Transverse colon (tissue), 4 donors: Measurements from ENCODE around the gene COL21A1. TPM values are rescaled to one million over a fixed set of nuclear protein-coding genes. Genes with fewer than 3 reads are reported as not detected.

Experiments used
- DNase-seq: peaks from one replicate; pipeline ENCODE4 v3.0.0-alpha.2; 2019
- H3K27ac ChIP-seq, 4 donors: fragments of 200-600 bp; sonication (generic); 2 replicates each; pipeline ENCODE4 v1.5.1; 2016 to 2018; ENCODE audit warnings: inconsistent platforms in 4 of 4
- H3K27me3 ChIP-seq: fragments of 200-600 bp; sonication (generic); 2 replicates; pipeline ENCODE4 v1.5.1; 2017; ENCODE audit warnings: inconsistent platforms
- H3K36me3 ChIP-seq, 4 donors: fragments of 200-600 bp; sonication (generic); 2 replicates each; pipeline ENCODE4 v1.5.1; 2017 to 2019; ENCODE audit warnings: inconsistent platforms in 4 of 4
- H3K4me1 ChIP-seq, 4 donors: fragments of 200-600 bp; sonication (generic); 2 replicates each; pipeline ENCODE4 v1.5.1; 2017 to 2020; ENCODE audit warnings: inconsistent platforms in 4 of 4
- H3K4me3 ChIP-seq, 4 donors: fragments of 200-600 bp; sonication (generic); 1 replicate in 1 of 4; 2 replicates in 3 of 4; pipeline versions ENCODE4 v1.5.1 to v1.6.1; 2017 to 2019; ENCODE audit warnings: inconsistent platforms in 4 of 4
- H3K9me3 ChIP-seq, 2 donors: fragments of 200-600 bp; sonication (generic); 2 replicates each; pipeline ENCODE4 v1.5.1; 2017 to 2019; ENCODE audit warnings: inconsistent platforms in 2 of 2
- EP300 ChIP-seq: sonication (generic); formaldehyde crosslinking; IDR thresholded peaks from one replicate; pipeline ENCODE4 v1.6.1; 2017; ENCODE audit warnings: antibody characterized with exemption, low read depth
- POLR2A ChIP-seq: fragments of 450-650 bp; IDR thresholded peaks from one replicate; pipeline ENCODE4 v1.6.1; 2016; ENCODE audit warnings: antibody characterized with exemption, mild to moderate bottlenecking, moderate library complexity
- POLR2AphosphoS5 ChIP-seq, 3 donors: sonication (generic); formaldehyde crosslinking; IDR thresholded peaks; one replicate each; pipeline ENCODE4 v1.6.1; 2016; ENCODE audit warnings: antibody characterized with exemption in 3 of 3
- WGBS, 2 donors: methylation state at CpG; one replicate each; pipeline ENCODE4 v1.1.5; 2018; ENCODE audit warnings: low coverage in 1 of 2; 5-methylcytosine and 5-hydroxymethylcytosine counted together
- in situ Hi-C, 4 donors: fragments of 200-750 bp; cut with MboI; loops; one replicate each; pipeline versions ENCODE4 v1.15.0 to v1.15.1; 2017; ENCODE audit warnings: low sequenced_read_pairs in 3 of 4, low pct_ligation_motif_present in 1 of 4, low pct_unique_long_range_greater_than_20kb in 1 of 4
- intact Hi-C: fragments of 100-400 bp; cut with DNase I; formaldehyde crosslinking; loops from one replicate; pipeline ENCODE4 v1.15.1; 2023; ENCODE audit warnings: low total_unique reads
- total RNA-seq, 4 donors: library from RNA; depleted of rRNA; stranded (reverse); fragments of >200 nt; gene quantifications; one replicate each; pipeline ENCODE4 v1.1.0, GENCODE V29; 2016
- TF ChIP-seq, protein P1 (sequence below), 5 experiments: fragments of 200-600 bp in 3 of 5; fragments of 450-650 bp in 2 of 5; sonication (generic) in 3 of 5; IDR thresholded peaks; 1 replicate in 2 of 5; 2 replicates in 3 of 5; pipeline ENCODE4 v1.5.1; 2016 to 2017; ENCODE audit warnings: antibody characterized with exemption in 5 of 5, inconsistent platforms in 3 of 5, mild to moderate bottlenecking in 2 of 5, moderate library complexity in 1 of 5

Gene COL21A1
- total RNA-seq, 4 donors from 2014 or later, result 0.40 to 5.7 (median 3.3) TPM

DNA sequence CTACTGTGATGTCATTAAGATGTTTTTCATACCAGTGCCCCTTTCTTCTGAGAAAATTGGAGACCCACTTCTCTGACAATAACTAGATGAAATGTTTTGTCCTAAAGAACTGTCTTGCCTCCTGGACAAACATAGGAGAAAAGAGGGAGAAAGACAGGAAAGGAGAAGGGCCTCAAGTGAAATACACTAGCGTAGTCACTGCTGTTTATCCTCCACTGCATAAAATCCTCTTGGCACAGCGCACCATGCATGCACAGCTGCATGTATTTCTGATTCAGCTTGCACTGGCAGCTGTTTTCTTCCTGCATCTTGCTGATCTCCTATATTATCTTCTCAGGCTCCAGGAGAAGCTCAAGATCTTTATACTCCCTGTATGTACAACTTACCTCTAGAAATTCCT lies 214.0 kb downstream of the COL21A1 start:
- no peak for TF ChIP-seq POLR2A
- TF ChIP-seq EP300, result no peak
- TF ChIP-seq POLR2AphosphoS5 (IDR thresholded peaks at IDR 0.05), result no peak
- H3K4me1 ChIP-seq, result no peaks in the 10 kb centered on the region

DNA sequence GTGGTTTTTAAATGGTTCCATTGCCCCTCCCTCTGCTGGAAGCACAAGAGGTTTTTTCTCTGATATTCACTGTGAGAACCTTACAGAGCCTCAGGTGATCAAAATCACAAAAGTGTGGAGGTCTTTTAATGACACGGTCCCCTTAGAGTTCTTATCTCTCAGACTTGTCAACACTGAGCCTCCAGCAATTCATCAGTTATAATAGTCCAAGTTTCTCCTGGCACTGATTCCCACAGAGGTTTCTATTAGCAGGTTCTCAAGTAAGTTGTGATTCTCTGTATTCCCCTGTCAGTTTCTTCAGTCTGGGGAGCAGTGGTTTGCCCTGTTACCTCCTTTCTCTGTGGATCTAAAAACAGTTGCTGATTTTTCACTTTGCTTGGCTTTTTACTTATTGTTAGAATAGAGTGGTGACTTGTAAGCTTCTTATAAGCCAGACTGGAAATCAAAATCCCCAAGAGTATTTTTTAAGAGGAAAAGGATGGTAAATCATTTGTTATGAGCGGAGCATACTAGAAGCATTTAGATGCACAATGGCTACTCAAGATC lies 214.6 kb downstream of the COL21A1 start:
- Histone ChIP-seq H3K27ac (no peak overlapping the region), H3K4me3 (no peak overlapping the region), H3K27me3 (no peaks in the 10 kb centered on the region), H3K4me1 (no peaks in the 10 kb centered on the region), H3K9me3 (no peaks in the 10 kb centered on the region), H3K36me3 (no peaks in the 10 kb centered on the region)
- no peak for TF ChIP-seq POLR2AphosphoS5 (IDR thresholded peaks at IDR 0.05)
- TF ChIP-seq, protein P1, sequence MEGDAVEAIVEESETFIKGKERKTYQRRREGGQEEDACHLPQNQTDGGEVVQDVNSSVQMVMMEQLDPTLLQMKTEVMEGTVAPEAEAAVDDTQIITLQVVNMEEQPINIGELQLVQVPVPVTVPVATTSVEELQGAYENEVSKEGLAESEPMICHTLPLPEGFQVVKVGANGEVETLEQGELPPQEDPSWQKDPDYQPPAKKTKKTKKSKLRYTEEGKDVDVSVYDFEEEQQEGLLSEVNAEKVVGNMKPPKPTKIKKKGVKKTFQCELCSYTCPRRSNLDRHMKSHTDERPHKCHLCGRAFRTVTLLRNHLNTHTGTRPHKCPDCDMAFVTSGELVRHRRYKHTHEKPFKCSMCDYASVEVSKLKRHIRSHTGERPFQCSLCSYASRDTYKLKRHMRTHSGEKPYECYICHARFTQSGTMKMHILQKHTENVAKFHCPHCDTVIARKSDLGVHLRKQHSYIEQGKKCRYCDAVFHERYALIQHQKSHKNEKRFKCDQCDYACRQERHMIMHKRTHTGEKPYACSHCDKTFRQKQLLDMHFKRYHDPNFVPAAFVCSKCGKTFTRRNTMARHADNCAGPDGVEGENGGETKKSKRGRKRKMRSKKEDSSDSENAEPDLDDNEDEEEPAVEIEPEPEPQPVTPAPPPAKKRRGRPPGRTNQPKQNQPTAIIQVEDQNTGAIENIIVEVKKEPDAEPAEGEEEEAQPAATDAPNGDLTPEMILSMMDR (IDR thresholded peaks at IDR 0.05), result no peak
- TF ChIP-seq EP300, result no peak
- TF ChIP-seq POLR2A, result no peak
- no peak for DNase-seq
- 62 to 69% methylated on average over 2 of the region's 2 CpGs for WGBS, 2 donors
- in situ Hi-C loops, result no loop called here
- intact Hi-C loops, result no loop called here

More for the DNA sequence above, 214.0 kb downstream of the COL21A1 start:
- H3K36me3 ChIP-seq, result no peaks in the 10 kb centered on the region
- intact Hi-C loops, result no loop called here
- H3K9me3 ChIP-seq, result no peaks in the 10 kb centered on the region
- no peak for DNase-seq
- no peaks in the 10 kb centered on the region for H3K27me3 ChIP-seq
- in situ Hi-C loops, result no loop called here
- H3K27ac ChIP-seq, result no peak overlapping the region
- no peak overlapping the region for H3K4me3 ChIP-seq
- 78 to 85% methylated on average over 2 of the region's 2 CpGs for WGBS, 2 donors

DNA sequence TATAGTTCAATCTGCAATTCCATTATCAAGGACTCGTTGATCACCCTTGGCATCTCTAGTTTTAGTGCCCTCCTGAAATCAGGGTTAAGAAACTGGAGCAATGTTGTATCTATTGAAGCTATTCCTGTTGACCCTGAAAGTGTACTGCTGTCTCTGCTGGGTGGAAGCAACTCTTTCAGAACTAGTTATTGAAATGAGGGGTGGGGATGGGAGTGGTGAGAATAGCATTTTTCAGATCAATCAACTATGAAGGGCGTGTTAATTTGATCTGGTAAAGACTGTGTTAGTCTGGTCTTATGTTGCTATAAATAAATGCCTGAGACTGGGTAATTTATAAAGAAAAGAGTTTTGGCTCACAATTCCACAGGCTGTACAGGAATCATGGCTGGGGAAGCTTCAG lies 219.5 kb downstream of the COL21A1 start:
- Histone ChIP-seq H3K27me3 (no peaks in the 10 kb centered on the region), H3K4me1 (no peaks in the 10 kb centered on the region), H3K4me3 (no peak overlapping the region), H3K9me3 (no peaks in the 10 kb centered on the region), H3K36me3 (no peaks in the 10 kb centered on the region), H3K27ac (no peak overlapping the region)
- no peak for DNase-seq
- in situ Hi-C loops, result no loop called here
- TF ChIP-seq POLR2A (no peak), EP300 (no peak), POLR2AphosphoS5 (IDR thresholded peaks at IDR 0.05) (no peak)
- TF ChIP-seq, protein P1 (IDR thresholded peaks at IDR 0.05), result no peak
- 56 to 63% methylated on average over 1 to 2 of the region's 2 CpGs for WGBS, 2 donors
- intact Hi-C loops, result no loop called here

DNA sequence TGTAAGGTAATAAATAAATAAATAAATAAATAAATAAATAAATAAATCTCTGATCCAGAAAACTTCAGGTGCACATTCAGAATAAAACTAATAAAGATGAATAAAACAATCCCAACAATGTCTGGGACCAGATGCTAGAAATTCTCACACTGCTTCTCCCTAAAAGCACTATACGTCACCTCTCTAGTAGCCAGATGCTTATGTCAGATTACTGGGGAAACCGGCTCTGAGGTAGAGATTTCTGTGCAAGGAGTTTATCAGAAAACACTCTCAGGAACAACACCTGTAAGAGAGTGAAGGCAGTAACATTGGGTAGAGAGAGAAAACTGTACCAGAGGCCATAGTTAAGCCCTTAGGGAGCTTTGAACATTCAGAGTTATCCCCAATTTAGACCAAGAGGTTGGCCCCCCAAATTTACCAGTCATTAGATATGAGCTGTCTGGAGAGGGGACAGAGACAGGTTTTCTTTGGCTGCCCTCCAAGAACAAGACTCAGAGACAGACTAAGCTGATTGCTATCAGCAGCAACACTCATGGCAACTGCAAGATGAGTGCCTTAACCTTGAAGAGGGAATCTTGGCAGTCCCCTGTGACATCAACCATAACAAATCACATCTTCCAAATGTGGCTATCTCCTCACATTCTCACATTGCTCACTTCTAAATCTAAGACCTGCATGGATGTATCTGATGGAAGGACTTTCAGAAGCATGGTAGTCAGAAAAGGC lies 220.8 kb downstream of the COL21A1 start:
- Histone ChIP-seq H3K9me3 (no peaks in the 10 kb centered on the region), H3K27ac (no peak overlapping the region), H3K27me3 (no peaks in the 10 kb centered on the region), H3K4me3 (no peak overlapping the region), H3K4me1 (no peaks in the 10 kb centered on the region), H3K36me3 (no peaks in the 10 kb centered on the region)
- in situ Hi-C loops (no loop called here), intact Hi-C loops (no loop called here)
- no peak for DNase-seq
- TF ChIP-seq POLR2A (no peak), POLR2AphosphoS5 (IDR thresholded peaks at IDR 0.05) (no peak)
- WGBS, 2 donors, result 72 to 75% methylated on average over 2 of the region's 2 CpGs

DNA sequence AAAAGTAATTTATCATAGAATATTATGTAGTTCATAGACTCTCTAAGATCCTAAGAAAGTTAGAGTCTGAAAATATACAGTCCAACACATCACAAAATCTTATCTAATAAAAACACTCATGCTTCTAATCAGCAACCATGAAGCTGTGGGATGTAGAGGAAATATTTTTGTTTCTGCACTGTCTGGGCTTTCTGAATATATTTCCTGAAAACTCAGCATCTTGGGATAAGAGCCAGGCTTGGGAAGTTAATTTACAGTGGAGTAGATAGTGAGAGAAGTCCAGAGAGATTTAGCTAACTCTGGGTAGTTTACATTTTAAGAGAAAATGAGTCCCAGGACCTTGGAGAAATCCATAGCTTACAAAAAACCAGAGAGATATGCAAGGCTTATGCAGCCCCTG lies 221.6 kb downstream of the COL21A1 start:
- DNase-seq, result no peak
- Histone ChIP-seq H3K4me3 (no peak overlapping the region), H3K27ac (no peak overlapping the region), H3K36me3 (no peaks in the 10 kb centered on the region), H3K4me1 (no peaks in the 10 kb centered on the region), H3K9me3 (no peaks in the 10 kb centered on the region), H3K27me3 (no peaks in the 10 kb centered on the region)
- in situ Hi-C loops, result no loop called here
- TF ChIP-seq, protein P1 (IDR thresholded peaks at IDR 0.05), result no peak
- TF ChIP-seq EP300, result no peak
- no peak for TF ChIP-seq POLR2A
- TF ChIP-seq POLR2AphosphoS5 (IDR thresholded peaks at IDR 0.05), result no peak
- intact Hi-C loops, result no loop called here
